Hematopoietic multipotent progenitor cell treated with erythropoietin and hydrocortisone succinate and interleukin-3 and kit ligand, for 6 days (in vitro differentiated cells): ENCODE results near the gene PNPLA2.

ENCODE experiments used
- DNase-seq: peaks from one replicate; pipeline ENCODE4 v3.0.0-alpha.2; 2015

The PNPLA2 gene

DNA sequence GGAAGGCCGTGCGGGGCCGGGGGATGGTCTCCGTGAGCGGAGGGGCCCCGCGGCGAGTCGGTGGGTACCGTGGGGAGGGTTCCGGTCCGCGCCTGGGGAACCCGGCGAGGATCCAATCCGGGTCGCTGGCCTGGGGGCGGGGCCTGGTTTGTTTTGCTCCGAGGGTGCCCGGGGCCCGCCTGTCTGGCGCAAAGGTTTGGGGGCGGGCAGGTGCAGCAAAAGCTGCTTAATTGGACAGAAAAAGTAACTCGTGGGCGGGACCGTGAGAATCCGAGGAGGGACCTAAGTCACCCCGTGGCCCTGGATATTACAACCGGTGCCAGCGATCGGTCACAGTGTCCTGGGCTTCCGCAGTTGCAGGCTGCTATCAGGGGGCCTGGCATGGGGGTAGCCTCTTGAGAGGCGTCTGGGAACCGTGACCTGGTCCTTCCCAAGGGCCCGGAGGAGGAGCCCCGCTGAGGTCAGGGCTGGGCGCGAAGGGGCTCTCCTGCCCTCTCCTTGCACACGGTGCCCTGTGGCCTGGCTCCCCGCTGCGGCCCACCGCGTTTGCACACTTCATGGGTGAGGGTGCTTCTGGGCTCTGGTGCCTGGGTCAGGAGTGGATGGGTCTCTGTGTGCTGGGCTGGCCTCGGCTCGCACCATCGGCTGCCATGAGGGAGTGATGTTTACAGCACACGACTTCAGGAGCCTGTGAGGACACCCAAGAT is 1.4 kb downstream of the PNPLA2 start:
- peak; percentile 98 for DNase-seq

DNA sequence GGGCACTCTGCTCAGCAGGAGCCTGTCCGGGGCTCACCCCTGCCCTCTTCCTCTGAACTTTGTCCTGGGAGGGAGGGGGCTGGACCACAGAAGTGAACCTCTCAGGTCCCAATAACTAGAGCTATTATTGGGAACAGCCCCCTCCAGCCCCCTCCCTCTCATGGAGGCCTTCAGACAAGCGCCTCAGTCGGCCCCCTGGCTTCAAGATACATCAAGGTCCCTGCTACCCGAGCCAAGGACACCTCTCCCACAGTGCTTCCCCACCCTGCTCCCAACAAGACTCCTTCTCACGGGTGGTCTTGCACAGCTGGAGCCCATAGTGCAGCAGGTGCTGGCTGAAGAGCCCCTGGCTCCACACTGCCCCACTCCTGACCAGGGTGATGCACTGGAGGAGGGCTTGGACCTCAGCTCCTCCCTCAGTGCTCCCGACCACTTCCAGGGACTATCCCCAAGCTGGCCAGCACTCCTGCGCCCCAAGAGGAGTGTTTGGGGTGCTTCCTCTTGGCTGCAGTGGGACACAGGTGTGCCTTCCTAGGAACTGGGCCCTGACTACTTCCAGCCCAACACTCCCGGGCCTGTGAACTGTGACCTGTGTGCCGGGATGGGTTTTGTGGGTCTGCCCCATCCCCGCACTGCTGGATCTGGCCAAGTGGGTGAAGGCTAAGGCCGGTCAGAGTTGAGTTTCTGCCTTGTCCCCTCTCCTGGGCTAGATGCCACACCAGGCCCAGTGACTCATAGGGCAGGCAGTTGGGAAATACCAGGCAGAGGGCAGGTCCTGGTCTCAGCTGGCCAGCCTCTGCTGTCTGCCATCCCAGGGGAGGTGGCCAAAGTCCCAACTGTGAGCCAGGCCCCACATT is 2.2 kb downstream of the PNPLA2 start:
- no peak for DNase-seq

- DNase-seq, result peak; percentile 69
These were observed 3.0 kb downstream of the PNPLA2 start for GRCh38 chr11:821512-822371.

DNA sequence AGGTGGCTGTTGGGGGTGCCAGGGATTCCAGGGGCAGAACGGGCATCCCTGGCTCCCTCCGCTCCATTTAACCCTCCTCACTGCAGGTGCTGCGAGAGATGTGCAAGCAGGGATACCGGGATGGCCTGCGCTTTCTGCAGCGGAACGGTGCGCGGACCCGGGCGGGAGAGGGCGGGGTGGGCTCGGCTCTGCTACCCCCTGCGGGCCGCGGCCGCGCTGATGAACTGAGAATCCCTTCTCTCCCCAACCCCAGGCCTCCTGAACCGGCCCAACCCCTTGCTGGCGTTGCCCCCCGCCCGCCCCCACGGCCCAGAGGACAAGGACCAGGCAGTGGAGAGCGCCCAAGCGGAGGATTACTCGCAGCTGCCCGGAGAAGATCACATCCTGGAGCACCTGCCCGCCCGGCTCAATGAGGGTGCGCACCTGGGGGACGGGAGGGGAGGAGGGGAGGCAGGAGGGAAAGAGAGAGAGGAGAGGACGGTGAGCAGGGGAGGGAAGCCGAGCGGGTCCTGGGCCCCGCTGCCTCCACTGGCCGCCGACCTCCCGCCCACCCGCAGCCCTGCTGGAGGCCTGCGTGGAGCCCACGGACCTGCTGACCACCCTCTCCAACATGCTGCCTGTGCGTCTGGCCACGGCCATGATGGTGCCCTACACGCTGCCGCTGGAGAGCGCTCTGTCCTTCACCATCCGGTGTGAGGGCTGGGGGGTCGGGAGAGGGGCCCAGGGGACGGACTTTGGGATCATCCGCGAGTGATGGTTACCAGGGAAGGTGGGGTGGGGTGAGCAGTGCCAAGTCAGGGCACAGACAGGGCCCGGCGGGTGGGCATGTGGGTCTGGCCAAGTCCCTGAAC is 5.0 kb downstream of the PNPLA2 start:
- DNase-seq, result no peak

GRCh38 chr11:824292-824880 is 5.7 kb downstream of the PNPLA2 start:
- DNase-seq, result no peak

DNA sequence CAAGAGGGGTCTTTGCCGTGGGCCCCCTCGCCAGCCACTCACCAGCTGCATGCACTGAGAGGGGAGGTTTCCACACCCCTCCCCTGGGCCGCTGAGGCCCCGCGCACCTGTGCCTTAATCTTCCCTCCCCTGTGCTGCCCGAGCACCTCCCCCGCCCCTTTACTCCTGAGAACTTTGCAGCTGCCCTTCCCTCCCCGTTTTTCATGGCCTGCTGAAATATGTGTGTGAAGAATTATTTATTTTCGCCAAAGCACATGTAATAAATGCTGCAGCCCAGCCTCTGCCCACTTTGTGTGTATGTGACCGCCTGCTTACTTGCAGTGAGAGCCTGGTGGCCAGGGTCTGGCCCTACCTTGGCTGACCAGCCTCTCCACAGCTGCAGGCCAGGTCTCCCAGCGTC is 6.2 kb downstream of the PNPLA2 start:
- DNase-seq, result no peak

DNA sequence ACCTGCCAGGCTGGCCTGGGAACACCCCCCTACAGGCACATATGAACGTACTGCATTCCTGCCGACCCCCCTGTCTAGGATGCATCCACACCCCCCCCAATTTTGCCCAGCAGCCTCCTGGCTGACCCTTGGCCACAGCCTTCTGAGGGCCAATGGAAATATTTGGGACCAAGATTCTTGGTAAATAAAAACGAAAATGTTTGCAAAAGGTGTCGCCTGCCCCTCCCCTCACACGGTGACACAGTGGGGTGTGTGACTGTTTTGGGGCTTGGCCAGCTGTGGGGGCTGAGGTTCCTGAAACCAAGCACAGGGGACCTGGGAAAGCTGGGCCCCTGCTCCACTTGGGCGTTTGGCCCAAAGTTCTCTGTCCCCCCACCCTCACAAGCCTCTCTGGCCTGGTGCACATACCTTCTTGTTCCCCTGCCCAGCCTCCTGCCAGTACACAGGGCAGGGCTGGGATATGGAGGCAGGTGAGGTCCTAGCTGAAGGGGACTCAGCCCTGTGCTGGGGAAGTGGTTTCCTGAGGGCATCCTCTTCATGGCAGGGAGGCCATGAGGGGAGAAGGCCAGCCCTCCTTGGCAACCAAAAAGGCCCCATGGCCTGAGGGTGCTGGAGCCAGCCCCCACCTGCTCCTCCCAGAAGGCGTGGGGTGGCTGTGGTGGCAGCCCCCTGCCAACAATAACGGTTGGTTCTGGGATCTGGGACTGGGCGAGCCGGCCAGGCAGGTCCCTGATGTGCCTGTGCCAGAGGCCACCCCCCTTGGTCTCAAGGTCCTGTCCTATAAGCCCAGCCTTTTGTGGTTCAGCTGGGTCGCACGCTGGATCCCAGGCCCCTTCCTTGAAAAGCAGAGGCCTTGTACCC is 6.9 kb downstream of the PNPLA2 start:
- no peak for DNase-seq

- no peak for DNase-seq
These were observed 7.5 kb downstream of the PNPLA2 start for GRCh38 chr11:826227-826621.

DNA sequence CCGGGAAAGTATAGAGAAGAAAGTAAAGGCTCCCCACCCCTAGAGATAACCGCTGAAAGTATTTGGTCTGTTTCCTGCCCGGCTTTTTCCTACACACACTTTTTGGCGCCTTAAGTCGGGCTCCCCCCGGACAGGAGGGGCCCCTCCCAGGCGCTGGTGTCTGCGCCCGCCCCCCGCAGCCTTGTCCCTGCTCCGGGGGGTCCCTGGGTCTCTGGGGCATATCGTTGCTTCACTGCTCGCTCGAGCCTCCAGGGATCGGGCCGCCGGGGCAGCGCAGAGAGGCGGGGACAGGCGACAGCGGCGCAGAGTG is 8.1 kb downstream of the PNPLA2 start:
- DNase-seq, result no peak

DNA sequence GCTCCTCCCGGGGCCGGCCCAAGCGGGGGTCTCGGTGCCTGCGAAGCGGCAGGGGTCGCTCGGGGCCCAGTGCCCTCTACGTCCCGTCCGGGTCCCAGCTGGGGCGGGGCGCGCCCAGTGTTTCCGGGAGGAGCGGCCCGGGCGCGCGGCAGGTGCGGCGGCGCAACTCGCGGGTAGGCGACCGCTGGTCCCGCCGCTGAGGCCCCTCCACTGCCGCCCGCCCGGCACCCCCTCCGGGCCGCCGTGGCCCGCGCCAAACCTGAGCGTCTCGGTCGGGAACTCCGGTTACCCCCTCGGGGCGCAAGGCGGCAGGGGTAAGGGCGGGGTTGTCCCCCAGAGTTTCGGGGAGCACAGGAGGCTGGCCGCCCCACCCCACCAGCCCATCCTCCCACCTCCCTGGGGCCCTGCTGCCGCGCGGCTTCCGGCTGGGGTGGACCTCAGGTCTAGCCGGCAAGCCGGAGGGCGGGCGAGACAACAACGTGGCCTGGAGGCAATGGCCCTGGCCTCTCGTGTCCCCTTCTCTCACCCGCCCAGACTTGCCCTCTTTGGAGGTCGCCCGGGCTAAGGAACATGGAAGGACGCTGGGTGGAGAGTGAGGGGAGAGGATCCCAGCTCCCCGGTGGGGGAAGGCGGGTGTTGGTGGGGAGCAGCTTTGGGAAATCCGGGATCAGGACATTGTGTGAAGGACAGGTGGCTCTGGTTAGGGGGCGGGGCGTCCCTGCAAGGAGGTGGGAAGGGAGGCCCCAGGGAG is 8.6 kb downstream of the PNPLA2 start:
- DNase-seq, result peak; percentile 49

DNA sequence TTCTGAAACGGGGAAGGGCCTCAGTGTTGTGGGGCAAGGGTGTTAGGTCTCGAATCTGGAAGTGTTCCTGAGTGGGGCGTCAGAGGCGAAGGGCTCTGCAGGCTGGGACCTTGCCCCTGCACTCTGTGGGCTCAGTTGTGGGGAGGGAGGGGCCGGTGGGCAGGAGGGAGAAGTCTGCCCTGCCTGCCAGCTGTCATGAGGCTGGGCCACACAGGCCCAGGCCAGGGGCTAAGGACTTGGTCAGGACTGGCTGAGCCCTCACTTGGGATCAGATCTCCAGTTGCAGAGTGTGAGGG is 9.1 kb downstream of the PNPLA2 start, which contains the start of gene CRACR2B:
TSS of gene CRACR2B (plus strand) at position 23 of the 296 bp plus-strand sequence. CDS start 689 bp downstream, outside the sequence.
- DNase-seq, result no peak

GRCh38 chr11:828506-829175 is 9.9 kb downstream of the PNPLA2 start:
- no peak for DNase-seq

GRCh38 chr11:829176-829846 is 10.6 kb downstream of the PNPLA2 start:
- DNase-seq, result no peak

GRCh38 chr11:829847-830294 is 11.2 kb downstream of the PNPLA2 start:
- DNase-seq, result no peak

GRCh38 chr11:830295-831117 is 11.8 kb downstream of the PNPLA2 start:
- DNase-seq, result peak; percentile 89

- DNase-seq, result no peak
These were observed 12.6 kb downstream of the PNPLA2 start for GRCh38 chr11:831118-831864.

- DNase-seq, result no peak
These were observed 13.3 kb downstream of the PNPLA2 start for GRCh38 chr11:831961-832528.
